HepG2 (cell line): ENCODE measurements around the gene TUBA4B. TPM values are rescaled to one million over a fixed set of nuclear protein-coding genes. Genes with fewer than 3 reads are reported as not detected.

Experiments used
- ATAC-seq: fragments of 200-7000 bp; cut with Tn5 transposase; 3 replicates; pipeline ENCODE4 v1.9.1; 2020; ENCODE audit warnings: mild to moderate bottlenecking, moderate library complexity
- BruUV-seq: library from RNA; stranded (reverse); fragments of 400-500 nt; replicated peaks from 2 replicates; lab custom pipeline; 2021; lab: Mats Ljungman, UMichigan
- CTCF ChIA-PET: fragments of 300-600 bp; formaldehyde crosslinking; extraction: SDS; loops from one replicate; lab custom pipeline; 2021; ENCODE audit warnings: low total read pairs, inconsistent platforms, low intra/inter-chr PET ratio; lab: Yijun Ruan, JAX
- POLR2A ChIA-PET: fragments of 350-600 bp; sonication (Branson Sonifier 250); formaldehyde crosslinking; loops from one replicate; lab custom pipeline; 2020; ENCODE audit warnings: antibody characterized with exemption, inconsistent platforms; lab: Yijun Ruan, JAX
- DNase-seq: peaks from one replicate; pipeline ENCODE4 v3.0.0-alpha.2; 2015; ENCODE audit warnings: low spot score
- FAIRE-seq: peaks from 3 replicates; lab custom pipeline; 2011; peaks lifted over from hg19 to GRCh38; lab: Jason Lieb, UNC
- H2AFZ ChIP-seq: one replicate; pipeline ENCODE4 v1.6.1; 2011; ENCODE audit warnings: low read length, inconsistent platforms
- H3K27ac ChIP-seq: fragments of 300-600 bp; 3 replicates; pipeline ENCODE4 v1.8.0; 2011; ENCODE audit warnings: mixed run types, mild to moderate bottlenecking, mixed read lengths, low read length, inconsistent platforms; ENCODE audit not compliant: insufficient read depth; ENCODE audit errors: extremely low read length
- H3K27me3 ChIP-seq, 2 experiments: fragments of 200-600 bp in 1 of 2; 2 replicates in 1 of 2; 3 replicates in 1 of 2; pipeline versions ENCODE4 v1.6.0 to v1.8.0; 2011; ENCODE audit warnings: low read length in 2 of 2, mild to moderate bottlenecking in 2 of 2, moderate library complexity in 2 of 2, inconsistent platforms in 1 of 2; ENCODE audit not compliant: insufficient read depth in 2 of 2, control insufficient read depth in 1 of 2
- H3K36me3 ChIP-seq, 2 experiments: fragments of 200-600 bp in 1 of 2; replicated peaks in 1 of 2; 2 replicates in 1 of 2; 3 replicates in 1 of 2; pipeline versions ENCODE4 v1.5.1 to v1.8.0; 2011; ENCODE audit warnings: low read length in 2 of 2, inconsistent platforms in 1 of 2; ENCODE audit not compliant: insufficient read depth in 2 of 2, control insufficient read depth in 1 of 2
- H3K4me1 ChIP-seq: 2 replicates; pipeline ENCODE4 v1.5.1; 2012; ENCODE audit warnings: low read length, inconsistent platforms; ENCODE audit not compliant: insufficient read depth
- H3K4me2 ChIP-seq: 2 replicates; pipeline ENCODE4 v1.6.0; 2011; ENCODE audit warnings: low read depth, low read length, inconsistent platforms
- H3K4me3 ChIP-seq, 3 experiments: fragments of 200-600 bp in 1 of 3; sonication (generic), shearing (Covaris generic) in 1 of 3; replicated peaks in 1 of 3; 2 replicates each; pipeline ENCODE4 v1.5.1; 2011 to 2016; ENCODE audit warnings: low read length in 3 of 3, inconsistent platforms in 2 of 3, low read depth in 2 of 3, mild to moderate bottlenecking in 2 of 3, control low read depth in 1 of 3, mixed read lengths in 1 of 3; ENCODE audit not compliant: insufficient read depth in 1 of 3
- H3K79me2 ChIP-seq: one replicate; pipeline ENCODE4 v1.6.1; 2011; ENCODE audit warnings: low read length, inconsistent platforms; ENCODE audit not compliant: insufficient read depth
- H3K9ac ChIP-seq: 2 replicates; pipeline ENCODE4 v1.6.0; 2011; ENCODE audit warnings: mild to moderate bottlenecking, low read depth, low read length, inconsistent platforms; ENCODE audit not compliant: insufficient read depth
- H3K9me3 ChIP-seq: 2 replicates; pipeline ENCODE4 v1.5.1; 2012; ENCODE audit warnings: mild to moderate bottlenecking, low read length
- H4K20me1 ChIP-seq: 2 replicates; pipeline ENCODE4 v1.6.0; 2011; ENCODE audit warnings: inconsistent platforms, mild to moderate bottlenecking, low read length, moderate library complexity; ENCODE audit not compliant: insufficient read depth
- AKAP8 ChIP-seq: sonication (generic); formaldehyde crosslinking; IDR thresholded peaks from 2 replicates; pipeline ENCODE4 v1.5.1; 2020; ENCODE audit warnings: mild to moderate bottlenecking, missing genetic modification reagents
- ARID2 ChIP-seq: sonication (generic); formaldehyde crosslinking; IDR thresholded peaks from 2 replicates; pipeline ENCODE4 v1.8.1; 2022; ENCODE audit warnings: mild to moderate bottlenecking, missing genetic modification reagents, borderline replicate concordance
- DDIT3 ChIP-seq: sonication (generic); formaldehyde crosslinking; IDR thresholded peaks from 2 replicates; pipeline ENCODE4 v1.4.0; 2020; ENCODE audit warnings: mild to moderate bottlenecking, missing genetic modification reagents
- DNMT1 ChIP-seq: sonication (generic); formaldehyde crosslinking; IDR thresholded peaks from 2 replicates; pipeline ENCODE4 v1.5.1; 2020; ENCODE audit warnings: mild to moderate bottlenecking, missing genetic modification reagents
- FIP1L1 ChIP-seq: fragments of 200-400 bp; formaldehyde crosslinking; IDR thresholded peaks from 2 replicates; pipeline ENCODE4 v1.6.1; 2018; ENCODE audit warnings: low read depth, mild to moderate bottlenecking, low read length, moderate library complexity, borderline replicate concordance; ENCODE audit not compliant: insufficient read depth
- FOXO1 ChIP-seq: sonication (generic); formaldehyde crosslinking; IDR thresholded peaks from 2 replicates; pipeline ENCODE4 v1.4.0; 2020; ENCODE audit warnings: missing genetic modification reagents
- LRRFIP1 ChIP-seq: sonication (generic); formaldehyde crosslinking; conservative IDR thresholded peaks from 2 replicates; pipeline ENCODE4 v1.4.0; 2020; ENCODE audit warnings: missing genetic modification reagents
- NR1H2 ChIP-seq: sonication (generic); formaldehyde crosslinking; IDR thresholded peaks from 2 replicates; pipeline ENCODE4 v1.8.1; 2022; ENCODE audit warnings: low read depth, missing genetic modification reagents, borderline replicate concordance
- PRMT3 ChIP-seq: sonication (generic); formaldehyde crosslinking; IDR thresholded peaks from 2 replicates; pipeline ENCODE4 v1.8.1; 2022; ENCODE audit warnings: low read depth, mild to moderate bottlenecking, moderate library complexity, missing genetic modification reagents, borderline replicate concordance
- RBFOX2 ChIP-seq: fragments of 200-400 bp; formaldehyde crosslinking; IDR thresholded peaks from 2 replicates; pipeline ENCODE4 v1.6.1; 2017; ENCODE audit warnings: low read depth, mild to moderate bottlenecking, low read length
- SALL1 ChIP-seq: sonication (generic); formaldehyde crosslinking; IDR thresholded peaks from 2 replicates; pipeline ENCODE4 v1.8.0; 2022; ENCODE audit warnings: mild to moderate bottlenecking, missing genetic modification reagents
- SKIL ChIP-seq: sonication (generic); formaldehyde crosslinking; IDR thresholded peaks from 2 replicates; pipeline ENCODE4 v1.8.0; 2022; ENCODE audit warnings: missing genetic modification reagents, mild to moderate bottlenecking, moderate library complexity, borderline replicate concordance
- SMARCC2 ChIP-seq: fragments of 450-650 bp; IDR thresholded peaks from 2 replicates; pipeline ENCODE4 v1.6.1; 2017; ENCODE audit warnings: antibody characterized with exemption, mild to moderate bottlenecking
- SP4 ChIP-seq: sonication (generic); formaldehyde crosslinking; IDR thresholded peaks from 2 replicates; pipeline ENCODE4 v1.8.1; 2023; ENCODE audit warnings: mild to moderate bottlenecking, missing genetic modification reagents
- ZBTB8A ChIP-seq: sonication (generic); formaldehyde crosslinking; IDR thresholded peaks from 2 replicates; pipeline ENCODE4 v1.4.0; 2020; ENCODE audit warnings: mild to moderate bottlenecking, low read depth, missing genetic modification reagents, borderline replicate concordance
- ZC3H4 ChIP-seq: sonication (generic); formaldehyde crosslinking; IDR thresholded peaks from 2 replicates; pipeline ENCODE4 v1.4.0; 2020; ENCODE audit warnings: missing genetic modification reagents, borderline replicate concordance
- ZFY ChIP-seq: sonication (generic); formaldehyde crosslinking; IDR thresholded peaks from 2 replicates; pipeline ENCODE4 v1.4.0; 2020; ENCODE audit warnings: missing genetic modification reagents
- ZNF180 ChIP-seq: sonication (generic); formaldehyde crosslinking; IDR thresholded peaks from 2 replicates; pipeline ENCODE4 v1.4.0; 2020; ENCODE audit warnings: low read depth, missing genetic modification reagents, borderline replicate concordance
- ZNF205 ChIP-seq: IDR thresholded peaks from 2 replicates; pipeline ENCODE4 v1.6.1; 2018; ENCODE audit warnings: missing biosample characterization, missing genetic modification reagents
- ZSCAN29 ChIP-seq: sonication (generic); formaldehyde crosslinking; conservative IDR thresholded peaks from 2 replicates; pipeline ENCODE4 v1.4.0; 2020; ENCODE audit warnings: mild to moderate bottlenecking, missing genetic modification reagents
- WGBS: methylation state at CpG from one replicate; pipeline ENCODE4 v1.1.6; 2017; ENCODE audit warnings: low lambda C conversion rate; 5-methylcytosine and 5-hydroxymethylcytosine counted together
- in situ Hi-C: cut with HindIII; loops from 2 replicates; pipeline ENCODE4 v1.10.0; 2017; ENCODE audit warnings: low pct_unique_long_range_greater_than_20kb; ENCODE audit not compliant: extremely low pct_ligation_motif_present
- intact Hi-C: fragments of 100-400 bp; cut with micrococcal nuclease; formaldehyde crosslinking; loops from one replicate; pipeline ENCODE4 v1.10.0; 2022; ENCODE audit not compliant: unreplicated experiment
- polyA plus RNA-seq, 8 experiments: library from polyadenylated mRNA; depleted of rRNA in 3 of 8; stranded (reverse) in 7 of 8; unstranded in 1 of 8; fragments of >200 nt; fragmentation: Illumina TruSeq in 4 of 8; extraction: Trizol in 4 of 8; gene quantifications; 2 replicates each; pipeline versions ENCODE4 v1.2.1 to v1.2.3, GENCODE V29; 2011 to 2016; ENCODE audit warnings: low read depth in 4 of 8, missing spikeins in 1 of 8, mixed read lengths in 1 of 8; ENCODE audit not compliant: insufficient read depth in 1 of 8
- total RNA-seq, 5 experiments: library from RNA; depleted of rRNA; stranded (reverse); fragments of >200 nt; fragmentation: Illumina TruSeq; extraction: Trizol; gene quantifications; 2 replicates each; pipeline ENCODE4 v1.2.3, GENCODE V29; 2016; ENCODE audit warnings: low read depth in 1 of 5

The TUBA4B gene
- total and polyA plus RNA-seq, 2 of the 13 experiments (the other 11 are each of a cell fraction or from before 2014, with no cell fraction given): 0.18 to 0.22 TPM

GRCh38 chr2:219218217-219218731, 34.8 kb upstream of the TUBA4B start:
- TSS peak; percentile 46 for BruUV-seq
- Histone ChIP-seq H3K27me3 (no peaks in the 10 kb centered on the region), H3K9me3 (no peaks in the 10 kb centered on the region), H2AFZ (no peak overlapping the region), H3K79me2 (peaks cover 11% of the 10 kb centered on the region), H3K36me3 (peaks cover 36 to 63% of the 10 kb centered on the region in 2 experiments), H3K4me3 (peak overlapping the region; percentile 80 to 92 (median 85)), H3K4me1 (peaks cover 44% of the 10 kb centered on the region), H4K20me1 (no peaks in the 10 kb centered on the region), H3K27ac (peak overlapping the region; percentile 92), H3K4me2 (peak overlapping the region; percentile 99), H3K9ac (peak overlapping the region; percentile 85)
- DNase-seq (peak; percentile 65), FAIRE-seq (no peak), ATAC-seq (peak; percentile 77)
- ChIA-PET CTCF (interaction anchor here (1.5 kb wide), 1 partner anchor 77 kb away, joined by 8 read pairs; no protein-coding TSS in a partner anchor), POLR2A (interaction anchor here (0.8 to 6.2 kb wide), 18 partner anchors 10 to 170 kb away, joined by 3 to 196 read pairs (median 8); partner anchors contain the start of genes ANKZF1, ATG9A, CNPPD1 and DNAJB2)
- WGBS: 0% methylated on average over 12 of the region's 37 CpGs
- intact Hi-C loops (loop anchor here (1.0 to 2.0 kb wide), 4 partner anchors 11 to 77 kb away; partner anchors contain the start of genes ANKZF1, ATG9A, CNPPD1 and NHEJ1), in situ Hi-C loops (no loop called here)
- TF ChIP-seq AKAP8 (CRISPR knock-in tag) (no peak), PRMT3 (CRISPR knock-in tag) (no peak), ZC3H4 (CRISPR knock-in tag) (no peak), SMARCC2 (no peak), ZNF180 (no peak), SKIL (no peak), LRRFIP1 (CRISPR knock-in tag) (no peak), DDIT3 (CRISPR knock-in tag) (no peak), SP4 (CRISPR knock-in tag) (no peak), ZSCAN29 (CRISPR knock-in tag) (no peak), NR1H2 (peak; percentile 96), DNMT1 (CRISPR knock-in tag) (no peak; the same call in 1 of the 2 replicates), SALL1 (CRISPR knock-in tag) (no peak), ARID2 (CRISPR knock-in tag) (no peak), FOXO1 (no peak), FIP1L1 (no peak), ZFY (CRISPR knock-in tag) (no peak), ZBTB8A (CRISPR knock-in tag) (no peak), ZNF205 (no peak), RBFOX2 (no peak)
